HEK293T (cell line): ENCODE data around the gene GJB2.

Source experiments
- CTCF ChIA-PET: fragments of 350-600 bp; formaldehyde crosslinking; extraction: SDS; loops from one replicate; lab custom pipeline; 2021; ENCODE audit warnings: antibody characterized with exemption, inconsistent platforms; lab: Yijun Ruan, JAX
- POLR2A ChIA-PET: fragments of 350-600 bp; formaldehyde crosslinking; extraction: SDS; loops from one replicate; lab custom pipeline; 2020; ENCODE audit warnings: antibody characterized with exemption, inconsistent platforms; lab: Yijun Ruan, JAX
- DNase-seq: peaks from one replicate; pipeline ENCODE4 v3.0.0; 2012; ENCODE audit warnings: mixed read lengths; ENCODE audit errors: extremely low spot score
- ARNT ChIP-seq: fragments of 450-650 bp; IDR thresholded peaks from 2 replicates; pipeline ENCODE4 v1.6.1; 2017; ENCODE audit warnings: mild to moderate bottlenecking
- BHLHE40 ChIP-seq: fragments of 450-650 bp; IDR thresholded peaks from 2 replicates; pipeline ENCODE4 v1.6.1; 2016; ENCODE audit warnings: mild to moderate bottlenecking, moderate library complexity, borderline replicate concordance
- CTBP1 ChIP-seq: fragments of 450-650 bp; IDR thresholded peaks from 2 replicates; pipeline ENCODE4 v1.6.1; 2016; ENCODE audit warnings: borderline replicate concordance
- ELF4 ChIP-seq: fragments of 450-650 bp; IDR thresholded peaks from 2 replicates; pipeline ENCODE4 v1.6.1; 2017; ENCODE audit warnings: antibody characterized with exemption
- FOXA1 ChIP-seq: fragments of 450-650 bp; IDR thresholded peaks from 2 replicates; pipeline ENCODE4 v1.6.1; 2016; ENCODE audit warnings: mild to moderate bottlenecking
- FOXK2 ChIP-seq: fragments of 450-650 bp; IDR thresholded peaks from 2 replicates; pipeline ENCODE4 v1.6.1; 2016; ENCODE audit warnings: mild to moderate bottlenecking
- FOXM1 ChIP-seq: fragments of 450-650 bp; IDR thresholded peaks from 2 replicates; pipeline ENCODE4 v1.6.1; 2017; ENCODE audit warnings: mild to moderate bottlenecking, borderline replicate concordance
- HDGF ChIP-seq: fragments of 450-650 bp; IDR thresholded peaks from 2 replicates; pipeline ENCODE4 v1.6.1; 2017; ENCODE audit warnings: antibody characterized with exemption, borderline replicate concordance
- L3MBTL2 ChIP-seq: fragments of 450-650 bp; conservative IDR thresholded peaks from 2 replicates; pipeline ENCODE4 v1.6.1; 2016; ENCODE audit warnings: mild to moderate bottlenecking
- LEF1 ChIP-seq: fragments of 450-650 bp; IDR thresholded peaks from 2 replicates; pipeline ENCODE4 v1.6.1; 2017; ENCODE audit warnings: mild to moderate bottlenecking, borderline replicate concordance
- NFRKB ChIP-seq: fragments of 450-650 bp; IDR thresholded peaks from 2 replicates; pipeline ENCODE4 v1.6.1; 2016; ENCODE audit warnings: mild to moderate bottlenecking, moderate library complexity
- PKNOX1 ChIP-seq: fragments of 450-650 bp; IDR thresholded peaks from 2 replicates; pipeline ENCODE4 v1.6.1; 2016
- SP1 ChIP-seq: fragments of 450-650 bp; IDR thresholded peaks from 2 replicates; pipeline ENCODE4 v1.6.1; 2017
- SUZ12 ChIP-seq: fragments of 450-650 bp; IDR thresholded peaks from 2 replicates; pipeline ENCODE4 v1.6.1; 2016; ENCODE audit warnings: mild to moderate bottlenecking
- TARDBP ChIP-seq: fragments of 450-650 bp; IDR thresholded peaks from 2 replicates; pipeline ENCODE4 v1.6.1; 2016
- ZNF384 ChIP-seq: fragments of 450-650 bp; IDR thresholded peaks from 2 replicates; pipeline ENCODE4 v1.6.1; 2016

GJB2 gene

DNA sequence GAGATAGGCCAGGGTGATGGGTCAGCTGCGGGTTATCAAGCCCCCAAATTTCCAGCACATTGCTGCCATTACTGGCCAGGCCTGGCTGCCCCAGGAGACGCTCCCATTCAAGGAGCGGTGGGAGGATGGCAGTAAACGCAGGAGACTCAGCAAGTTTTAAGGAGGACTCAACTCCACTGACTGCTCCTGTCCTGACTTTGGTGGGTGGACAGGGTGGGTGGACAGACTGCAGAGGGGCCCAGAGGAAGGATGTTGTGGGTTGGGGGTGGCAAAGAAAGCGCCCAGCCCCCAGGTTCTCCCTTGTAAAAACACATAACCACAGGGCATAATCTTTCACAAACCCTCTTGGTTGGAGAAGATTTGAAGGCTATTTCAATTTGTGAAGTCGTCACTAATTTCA lies 35.0 kb upstream of the GJB2 start:
- ChIA-PET CTCF (interaction anchor here (1.0 kb wide), 1 partner anchor 30 kb away, joined by 4 read pairs; no protein-coding TSS in a partner anchor), POLR2A (no interaction called here)
- no peak for DNase-seq
- TF ChIP-seq SP1 (no peak), CTBP1 (no peak), LEF1 (no peak), PKNOX1 (no peak), TARDBP (no peak), HDGF (no peak), FOXK2 (no peak), NFRKB (no peak), SUZ12 (no peak), ZNF384 (no peak), FOXA1 (no peak), ARNT (no peak), L3MBTL2 (no peak), FOXM1 (no peak), BHLHE40 (no peak), ELF4 (no peak)

DNA sequence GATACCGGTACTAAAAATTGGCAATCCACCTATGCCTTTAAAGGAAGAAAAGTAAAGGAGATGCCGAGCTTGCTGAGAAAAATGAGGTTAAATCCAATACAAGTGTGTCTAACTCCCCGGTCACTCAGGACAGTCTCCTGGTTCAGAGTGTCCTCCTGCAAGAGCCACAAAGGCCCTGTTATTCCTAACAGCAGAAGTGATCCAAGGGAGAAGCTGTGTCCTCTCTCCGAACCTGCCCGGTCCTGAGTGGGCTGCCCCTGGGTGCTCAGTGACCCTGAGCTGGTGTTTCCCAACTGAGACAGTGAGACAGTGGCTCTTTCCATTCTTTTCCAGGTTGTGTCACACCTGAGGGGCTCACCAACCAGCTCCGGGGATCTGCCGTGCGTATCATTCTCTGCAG lies 34.5 kb upstream of the GJB2 start:
- TF ChIP-seq ZNF384 (no peak), PKNOX1 (no peak), LEF1 (no peak), CTBP1 (no peak), TARDBP (no peak), FOXA1 (no peak), HDGF (no peak), BHLHE40 (no peak), ARNT (no peak), SP1 (no peak), SUZ12 (no peak), ELF4 (no peak), L3MBTL2 (no peak)
- ChIA-PET CTCF (no interaction called here), POLR2A (no interaction called here)
- no peak for DNase-seq

DNA sequence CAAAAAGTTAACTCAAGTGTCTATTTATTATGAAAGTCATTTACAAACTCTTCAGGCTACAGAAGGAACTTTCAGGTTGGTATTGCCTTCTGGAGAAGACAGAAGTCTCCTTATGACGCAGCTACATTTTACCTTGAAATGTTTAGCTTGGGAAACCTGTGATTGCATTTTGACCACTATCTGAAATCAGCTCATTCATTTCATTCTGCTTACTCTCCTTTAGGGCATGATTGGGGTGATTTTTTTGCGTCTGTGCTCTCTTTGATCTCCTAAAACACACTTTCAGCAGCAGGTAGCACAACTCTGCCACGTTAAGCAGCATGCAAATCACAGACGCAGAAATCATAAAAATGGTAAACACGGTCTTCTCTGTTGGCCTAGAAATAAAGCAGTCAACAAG lies 29.8 kb upstream of the GJB2 start:
- ChIA-PET CTCF (no interaction called here), POLR2A (no interaction called here)
- DNase-seq: no peak
- no peak for TF ChIP-seq TARDBP
- TF ChIP-seq PKNOX1: no peak
- no peak for TF ChIP-seq NFRKB
- no peak for TF ChIP-seq FOXA1
- no peak for TF ChIP-seq FOXK2
- TF ChIP-seq SP1: no peak

DNA sequence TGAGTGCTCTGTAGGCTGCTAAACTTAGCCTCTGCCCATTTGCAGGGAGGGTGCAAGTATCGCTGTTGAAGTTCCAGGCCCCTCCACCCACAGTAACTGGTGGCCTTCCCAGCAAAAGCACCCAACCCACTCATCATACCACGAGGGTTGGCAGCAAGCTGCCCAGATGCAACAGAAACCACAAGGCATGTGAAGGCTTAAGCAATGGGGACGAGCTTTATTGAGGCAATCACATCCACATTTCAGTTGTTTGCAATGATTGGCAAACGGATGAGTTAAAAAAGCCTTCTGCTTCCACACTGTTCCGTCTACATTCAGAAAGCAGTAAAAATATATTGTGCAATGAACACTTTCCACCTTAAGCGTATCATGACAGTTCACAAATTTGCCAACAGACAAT lies 29.0 kb upstream of the GJB2 start:
- POLR2A ChIA-PET: no interaction called here
- CTCF ChIA-PET: no interaction called here
- DNase-seq: no peak
- no peak for TF ChIP-seq L3MBTL2
- no peak for TF ChIP-seq FOXK2

DNA sequence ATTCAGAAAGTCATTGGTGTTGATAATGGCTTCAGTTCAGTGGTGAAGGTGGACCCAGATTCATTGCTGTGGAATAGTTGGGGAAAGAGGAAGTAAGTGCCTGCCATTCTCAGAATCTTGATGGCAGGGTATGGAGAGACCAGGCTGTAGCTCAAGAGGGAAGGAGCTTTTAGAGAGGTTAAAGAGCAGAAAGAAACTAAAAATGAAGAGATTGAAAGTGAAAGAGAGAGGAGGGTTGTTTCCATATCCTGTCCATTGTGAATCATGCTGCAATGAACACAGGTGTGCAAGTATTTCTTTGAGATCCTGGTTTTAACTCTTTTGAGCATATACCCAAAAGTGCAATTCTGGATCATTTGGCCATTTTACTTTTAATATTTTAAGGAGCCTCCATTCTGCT lies 26.8 kb upstream of the GJB2 start:
- CTCF ChIA-PET: no interaction called here

DNA sequence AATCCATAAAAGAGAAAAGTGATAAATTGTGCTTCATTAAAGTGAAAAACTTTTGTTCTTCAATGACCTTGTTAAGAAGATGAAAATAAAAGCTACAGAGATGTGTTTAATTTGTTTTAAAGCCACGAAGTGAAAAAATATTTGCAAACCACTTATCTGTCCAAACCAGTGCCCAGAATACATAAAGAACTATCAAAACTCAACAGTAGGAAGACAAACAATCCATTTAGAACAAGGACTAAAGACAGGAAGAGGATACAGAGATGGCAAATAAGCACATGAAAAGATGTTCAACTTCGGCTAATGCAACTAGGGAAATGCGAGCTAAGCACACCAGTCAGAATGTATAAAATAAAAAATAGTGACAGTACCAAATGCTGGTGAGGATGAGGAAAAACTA lies 24.4 kb upstream of the GJB2 start:
- TF ChIP-seq FOXA1: no peak
- TF ChIP-seq FOXK2: no peak
- no peak for TF ChIP-seq TARDBP
- TF ChIP-seq LEF1: no peak
- no peak for TF ChIP-seq SUZ12
- TF ChIP-seq FOXM1: no peak
- no peak for TF ChIP-seq HDGF
- TF ChIP-seq ELF4: no peak
- TF ChIP-seq CTBP1: no peak
- TF ChIP-seq NFRKB: no peak
- no peak for TF ChIP-seq ZNF384
- no peak for TF ChIP-seq SP1
- no peak for TF ChIP-seq L3MBTL2
- TF ChIP-seq BHLHE40: no peak
- TF ChIP-seq ARNT: no peak
- ChIA-PET POLR2A (no interaction called here), CTCF (no interaction called here)
- DNase-seq: no peak

More for the DNA sequence above, 26.8 kb upstream of the GJB2 start:
- POLR2A ChIA-PET: no interaction called here
- DNase-seq: no peak
- TF ChIP-seq FOXM1: no peak

- CTCF ChIA-PET: interaction anchor here (1.7 kb wide), 1 partner anchor 13 kb away, joined by 8 read pairs; no protein-coding TSS in a partner anchor
- POLR2A ChIA-PET: no interaction called here
- no peak for TF ChIP-seq LEF1
- no peak for TF ChIP-seq FOXM1
- no peak for TF ChIP-seq ARNT
- no peak for TF ChIP-seq NFRKB
- TF ChIP-seq SUZ12: no peak
- no peak for TF ChIP-seq BHLHE40
- TF ChIP-seq PKNOX1: no peak
- no peak for TF ChIP-seq CTBP1
- no peak for TF ChIP-seq TARDBP
- no peak for TF ChIP-seq SP1
- no peak for DNase-seq
Observed at GRCh38 chr13:20209948-20210347, 17.2 kb upstream of the GJB2 start.
